NCI-H187 treated with DMSO at 0.1 percent for 48 hours (cell line): ENCODE data around the gene UNC80.

Source experiments
- DNase-seq: peaks from one replicate; lab custom pipeline; 2025; lab: John Stamatoyannopoulos, UW

Gene UNC80

DNA sequence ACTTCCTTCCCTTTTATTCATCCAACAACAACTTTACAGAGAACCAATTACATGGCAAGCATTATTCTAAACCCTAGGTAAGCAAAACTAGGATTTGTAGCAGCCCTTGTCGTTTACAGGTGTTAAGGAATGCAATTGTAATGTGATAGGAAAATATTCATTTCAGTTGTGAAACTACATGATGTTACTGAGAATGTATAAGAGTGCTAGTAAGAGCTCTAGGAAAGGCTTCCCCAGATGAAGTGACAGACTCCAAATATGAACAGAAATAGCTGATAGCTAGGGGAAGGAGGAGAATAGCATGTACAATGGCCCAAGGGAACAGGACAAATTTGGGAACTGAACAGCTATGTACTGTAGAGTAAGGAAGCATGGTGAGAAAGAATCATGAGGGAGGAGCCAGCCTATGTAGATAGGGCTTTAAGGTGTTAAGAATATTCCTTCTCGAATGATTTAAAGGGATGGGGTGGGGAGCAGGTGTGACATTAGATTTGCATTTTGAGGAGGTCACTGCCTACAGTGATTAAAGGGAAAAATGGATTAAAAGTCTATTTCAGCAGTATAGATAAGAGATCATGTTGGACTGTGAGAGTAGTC, 262.6 kb downstream of the UNC80 start:
- DNase-seq, result no peak

DNA sequence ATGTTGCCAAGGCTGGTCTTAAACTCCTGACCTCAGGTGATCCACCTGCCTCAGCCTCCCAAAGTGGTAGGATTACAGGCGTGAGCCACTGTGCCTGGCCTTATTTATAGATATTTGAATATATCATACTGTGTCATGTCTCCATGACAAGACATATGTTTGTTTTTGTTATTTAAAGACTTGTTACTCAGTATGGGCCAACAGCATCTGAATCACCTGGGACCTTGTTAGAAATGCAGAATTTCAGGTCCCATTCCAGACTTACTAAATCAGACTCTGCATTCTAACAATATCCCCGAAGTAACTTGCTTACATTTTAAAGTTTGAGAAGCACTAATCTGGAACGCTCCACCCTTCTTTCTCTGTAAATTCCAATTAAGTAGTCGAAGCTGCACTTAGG, 264.0 kb downstream of the UNC80 start:
- DNase-seq, result no peak

GRCh38 chr2:210038078-210038477, 266.4 kb downstream of the UNC80 start:
- no peak for DNase-seq

- DNase-seq, result no peak
Observed at GRCh38 chr2:210046851-210047500, 275.3 kb downstream of the UNC80 start.
